Measurements from ENCODE around the gene EFL1.
"Not testable (repeated sequence)": the region's sequence is repeated elsewhere in the genome, so short reads cannot be mapped to it uniquely, and the experiment has no call there.

DNA sequence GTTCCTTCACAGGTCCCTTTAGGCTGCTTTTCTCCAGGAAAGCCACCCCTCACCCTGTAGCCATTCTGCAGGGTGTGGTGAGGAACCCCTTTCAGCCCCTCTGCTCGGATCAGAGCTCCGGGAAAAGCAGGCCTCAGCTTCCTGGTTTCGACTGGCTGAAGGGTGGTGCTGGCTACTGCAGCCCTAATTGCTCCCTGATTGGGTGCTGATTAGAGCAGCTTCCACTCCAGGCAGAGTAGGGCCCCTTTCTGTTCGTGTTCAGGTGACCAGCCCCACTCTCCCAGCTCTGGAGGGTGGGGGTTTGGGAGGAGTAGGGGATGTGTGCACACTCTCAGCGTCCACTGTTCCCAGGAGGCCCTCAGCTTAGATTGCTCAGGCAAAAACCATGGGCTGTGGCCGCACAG, 37.0 kb upstream of the EFL1 start:
- TF ChIP-seq, protein P1, sequence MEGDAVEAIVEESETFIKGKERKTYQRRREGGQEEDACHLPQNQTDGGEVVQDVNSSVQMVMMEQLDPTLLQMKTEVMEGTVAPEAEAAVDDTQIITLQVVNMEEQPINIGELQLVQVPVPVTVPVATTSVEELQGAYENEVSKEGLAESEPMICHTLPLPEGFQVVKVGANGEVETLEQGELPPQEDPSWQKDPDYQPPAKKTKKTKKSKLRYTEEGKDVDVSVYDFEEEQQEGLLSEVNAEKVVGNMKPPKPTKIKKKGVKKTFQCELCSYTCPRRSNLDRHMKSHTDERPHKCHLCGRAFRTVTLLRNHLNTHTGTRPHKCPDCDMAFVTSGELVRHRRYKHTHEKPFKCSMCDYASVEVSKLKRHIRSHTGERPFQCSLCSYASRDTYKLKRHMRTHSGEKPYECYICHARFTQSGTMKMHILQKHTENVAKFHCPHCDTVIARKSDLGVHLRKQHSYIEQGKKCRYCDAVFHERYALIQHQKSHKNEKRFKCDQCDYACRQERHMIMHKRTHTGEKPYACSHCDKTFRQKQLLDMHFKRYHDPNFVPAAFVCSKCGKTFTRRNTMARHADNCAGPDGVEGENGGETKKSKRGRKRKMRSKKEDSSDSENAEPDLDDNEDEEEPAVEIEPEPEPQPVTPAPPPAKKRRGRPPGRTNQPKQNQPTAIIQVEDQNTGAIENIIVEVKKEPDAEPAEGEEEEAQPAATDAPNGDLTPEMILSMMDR (conservative IDR thresholded peaks at IDR 0.05), result not testable (repeated sequence)
- TF ChIP-seq EZH2 (IDR thresholded peaks at IDR 0.05; ENCODE audit: low read depth), result not testable (repeated sequence)
